Activated CD4-positive, alpha-beta T cell treated with anti-CD3 and anti-CD28 coated beads, Interleukin-2, amount 50 U/mL, for 4 hours (primary cell): ENCODE results near the gene PRAMEF13.
A peak's percentile ranks its signal among the peaks of the same experiment; 100 is the strongest.
"Not testable (repeated sequence)": the region's sequence is repeated elsewhere in the genome, so short reads cannot be mapped to it uniquely, and the experiment has no call there.

Source experiments
- DNase-seq, 2 experiments: peaks; one replicate each; pipeline ENCODE4 v3.0.0-alpha.2; 2020

The PRAMEF13 gene, protein sequence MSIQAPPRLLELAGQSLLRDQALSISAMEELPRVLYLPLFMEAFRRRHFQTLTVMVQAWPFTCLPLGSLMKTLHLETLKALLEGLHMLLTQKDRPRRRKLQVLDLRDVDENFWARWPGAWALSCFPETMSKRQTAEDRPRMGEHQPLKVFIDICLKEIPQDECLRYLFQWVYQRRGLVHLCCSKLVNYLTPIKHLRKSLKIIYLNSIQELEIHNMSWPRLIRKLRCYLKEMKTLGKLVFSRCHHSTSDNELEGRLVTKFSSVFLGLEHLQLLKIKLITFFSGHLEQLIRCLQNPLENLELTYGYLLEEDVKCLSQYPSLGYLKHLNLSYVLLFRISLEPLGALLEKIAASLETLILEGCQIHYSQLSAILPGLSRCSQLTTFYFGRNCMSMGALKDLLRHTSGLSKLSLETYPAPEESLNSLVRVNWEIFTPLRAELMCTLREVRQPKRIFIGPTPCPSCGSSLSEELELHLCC

GRCh38 chr1:13201309-13201708 lies at the start of gene PRAMEF13:
Gene PRAMEF13, minus strand, starts transcription at chr1:13201409. Its CDS starts 1,820 bp downstream, at chr1:13199589.
- DNase-seq: not testable (repeated sequence)

DNA sequence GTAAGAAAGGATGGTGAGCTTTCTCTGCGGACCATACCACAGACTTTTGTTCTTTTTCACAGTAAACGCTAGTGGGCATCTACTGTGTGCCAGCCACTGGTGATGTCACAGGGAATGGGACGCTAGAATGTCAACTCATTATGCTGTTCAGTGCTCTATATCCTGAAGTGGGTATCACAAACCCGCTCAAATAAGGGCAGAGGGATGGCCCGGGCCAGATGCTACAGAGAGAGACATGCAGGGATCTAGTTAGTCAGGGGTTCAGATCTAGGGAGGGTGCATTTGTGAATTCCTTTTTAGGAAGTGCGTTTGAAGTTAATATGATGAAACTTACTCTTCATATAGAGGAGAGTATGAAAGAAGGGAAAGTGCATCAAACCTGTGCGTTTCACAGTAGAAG lies 45.9 kb upstream of the PRAMEF13 start:
- not testable (repeated sequence) for DNase-seq

DNA sequence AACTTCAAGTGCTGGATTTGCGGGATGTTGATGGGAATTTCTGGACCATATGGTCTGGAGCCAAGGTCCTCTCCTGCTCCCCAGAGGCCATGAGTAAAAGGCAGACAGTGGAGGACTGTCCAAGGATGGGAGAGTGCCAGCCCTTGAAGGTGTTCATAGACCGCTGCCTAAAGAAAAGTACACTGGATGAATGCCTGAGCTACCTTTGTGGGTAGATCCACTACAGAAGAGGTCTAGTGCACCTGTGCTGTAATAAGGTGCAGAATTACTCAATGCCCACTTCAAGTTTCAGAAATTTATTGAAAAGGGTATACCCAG lies 45.3 kb upstream of the PRAMEF13 start:
- DNase-seq: not testable (repeated sequence)

DNA sequence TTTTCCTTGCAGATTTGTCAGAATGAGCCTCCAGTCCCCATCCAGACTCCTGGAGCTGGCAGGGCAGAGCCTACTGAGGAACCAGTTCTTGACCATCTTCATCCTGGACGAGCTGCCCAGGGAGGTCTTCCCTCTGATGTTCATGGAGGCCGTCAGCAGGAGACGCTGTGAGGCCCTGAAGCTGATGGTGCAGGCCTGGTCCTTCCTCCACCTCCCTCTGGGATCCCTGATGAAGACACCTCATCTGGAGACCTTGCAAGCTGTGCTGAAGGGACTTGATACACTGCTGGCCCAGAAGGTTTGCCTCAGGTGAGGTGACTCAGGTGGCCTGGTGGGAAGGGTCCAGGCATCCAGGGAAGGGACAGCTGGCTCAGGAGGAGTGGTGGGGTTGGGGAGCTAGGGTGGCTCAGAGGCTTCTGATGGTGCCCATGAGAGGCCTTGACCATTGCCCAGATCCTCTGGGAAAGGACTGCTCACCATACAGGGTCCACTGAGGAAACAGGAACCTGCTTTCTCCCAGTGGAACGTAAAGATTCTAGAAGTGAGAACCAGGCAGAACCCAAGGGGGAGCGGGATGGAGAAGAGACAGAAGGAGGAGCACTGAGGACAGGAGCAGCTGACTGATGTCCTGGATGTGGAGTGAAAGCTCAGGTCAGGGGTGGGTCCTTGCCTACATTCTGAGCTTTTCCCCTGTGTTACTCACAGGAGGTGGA lies 44.8 kb upstream of the PRAMEF13 start:
- DNase-seq: not testable (repeated sequence)

- DNase-seq: not testable (repeated sequence)
These were observed 42.5 kb upstream of the PRAMEF13 start for GRCh38 chr1:13243536-13244263.

- not testable (repeated sequence) for DNase-seq
These were observed 38.4 kb upstream of the PRAMEF13 start for GRCh38 chr1:13239633-13240032.

DNA sequence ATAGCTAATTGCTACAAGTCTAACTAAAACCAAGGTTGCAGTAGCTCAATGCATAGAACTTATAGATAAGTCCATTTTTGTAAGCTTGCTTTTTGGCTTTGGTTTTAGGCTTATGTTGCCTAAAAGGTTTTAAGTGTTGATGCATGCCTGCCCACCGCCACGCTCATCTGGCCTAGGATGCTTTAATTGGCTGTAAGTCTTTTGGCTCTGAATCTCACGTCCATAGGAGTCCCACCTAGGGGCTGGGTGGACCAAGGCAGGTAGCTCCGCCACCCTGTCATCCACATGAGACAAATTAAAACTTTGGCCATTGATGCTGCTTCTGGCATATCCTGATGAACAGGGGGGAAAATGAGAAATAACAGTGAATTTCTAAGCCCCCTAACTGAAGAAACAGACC lies 36.4 kb upstream of the PRAMEF13 start:
- DNase-seq: not testable (repeated sequence)

- DNase-seq: not testable (repeated sequence)
These were observed 32.8 kb upstream of the PRAMEF13 start for GRCh38 chr1:13234057-13234456.

GRCh38 chr1:13232056-13232455 lies 30.8 kb upstream of the PRAMEF13 start:
- DNase-seq: not testable (repeated sequence)

DNA sequence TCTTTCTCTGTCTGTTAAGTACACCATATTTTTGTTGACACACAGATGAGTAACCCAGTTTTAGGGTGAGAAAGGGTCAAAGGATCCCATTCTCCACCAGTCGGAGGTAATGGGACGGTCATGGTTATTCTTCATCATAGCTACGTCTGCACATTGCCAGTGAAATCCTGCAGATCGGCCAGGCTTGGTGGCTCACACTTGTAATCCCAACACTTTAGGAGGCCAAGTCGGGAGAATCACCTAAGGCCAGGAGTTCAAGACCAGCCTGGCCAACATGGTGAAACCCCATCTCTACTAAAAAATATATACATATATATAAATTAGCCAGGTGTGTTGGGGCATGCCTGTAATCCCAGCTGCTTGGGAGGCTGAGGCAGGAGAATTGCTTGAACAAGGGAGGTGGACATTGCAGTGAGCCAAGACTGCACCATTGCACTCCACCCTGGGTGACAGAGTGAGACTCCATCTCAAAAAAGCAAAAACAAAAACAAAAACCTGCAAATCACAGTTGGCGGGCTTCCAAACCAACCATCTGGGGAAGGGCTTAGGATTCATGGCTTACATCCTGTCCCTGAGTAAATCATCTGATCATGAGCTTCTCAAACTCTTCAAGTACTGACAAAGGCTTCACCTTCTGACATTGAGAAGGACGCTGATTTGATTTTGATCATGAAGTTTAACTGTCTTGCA lies 30.0 kb upstream of the PRAMEF13 start:
- not testable (repeated sequence) for DNase-seq

DNA sequence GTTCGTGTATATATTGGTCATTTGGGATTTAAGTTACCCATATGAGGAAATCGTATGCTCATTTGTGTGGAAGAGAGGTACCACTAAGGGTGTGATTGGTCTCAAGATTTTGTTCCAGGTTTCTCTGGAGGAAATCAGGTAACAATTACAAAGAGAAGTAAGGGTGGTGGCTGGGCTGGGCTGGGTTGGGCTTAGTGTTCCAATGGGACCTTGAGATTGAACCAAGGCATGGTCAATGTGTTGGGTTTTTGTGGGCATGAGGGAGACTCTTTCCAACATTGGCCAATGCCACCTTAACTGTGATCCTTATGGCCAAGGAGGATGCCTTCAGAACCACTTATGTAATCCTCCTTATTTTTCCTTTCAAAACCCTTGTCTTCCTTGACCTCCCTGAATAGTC lies 29.4 kb upstream of the PRAMEF13 start:
- not testable (repeated sequence) for DNase-seq

GRCh38 chr1:13230096-13230495 lies 28.9 kb upstream of the PRAMEF13 start:
- not testable (repeated sequence) for DNase-seq

GRCh38 chr1:13228343-13228781 lies 27.2 kb upstream of the PRAMEF13 start:
- peak; percentile 17 to 28 for DNase-seq

GRCh38 chr1:13227271-13228055 lies 26.3 kb upstream of the PRAMEF13 start:
- DNase-seq: not testable (repeated sequence)

DNA sequence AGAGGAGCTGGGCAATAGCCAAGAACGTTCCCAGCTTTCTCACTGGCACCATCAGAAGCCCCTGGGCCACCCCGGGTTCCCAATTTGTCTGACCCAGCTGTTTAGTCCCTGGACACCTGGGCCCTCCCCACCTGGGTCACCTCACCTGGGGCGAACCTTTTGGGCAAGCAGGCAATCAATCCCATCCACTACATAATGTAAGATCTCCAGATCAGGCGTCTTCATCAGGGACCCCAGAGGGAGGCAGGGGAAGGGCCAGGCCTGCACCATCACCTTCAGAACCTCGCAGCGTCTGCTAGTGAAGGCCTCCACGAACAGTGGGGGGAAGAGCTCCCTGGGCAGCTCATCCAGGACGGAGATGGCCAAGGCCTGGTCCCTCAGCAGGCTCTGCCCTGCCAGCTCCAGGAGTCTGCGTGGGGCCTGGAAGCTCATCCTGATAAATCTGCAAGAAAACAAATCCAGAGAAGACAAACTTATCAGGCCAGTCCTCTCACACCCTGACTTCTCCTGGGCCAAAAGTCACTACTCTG lies 24.5 kb upstream of the PRAMEF13 start, which contains the start of gene PRAMEF18:
TSS of gene PRAMEF18 (minus strand) at position 480 of the 530 bp plus-strand sequence. CDS start at position 432, 48 bp downstream.
- not testable (repeated sequence) for DNase-seq

DNA sequence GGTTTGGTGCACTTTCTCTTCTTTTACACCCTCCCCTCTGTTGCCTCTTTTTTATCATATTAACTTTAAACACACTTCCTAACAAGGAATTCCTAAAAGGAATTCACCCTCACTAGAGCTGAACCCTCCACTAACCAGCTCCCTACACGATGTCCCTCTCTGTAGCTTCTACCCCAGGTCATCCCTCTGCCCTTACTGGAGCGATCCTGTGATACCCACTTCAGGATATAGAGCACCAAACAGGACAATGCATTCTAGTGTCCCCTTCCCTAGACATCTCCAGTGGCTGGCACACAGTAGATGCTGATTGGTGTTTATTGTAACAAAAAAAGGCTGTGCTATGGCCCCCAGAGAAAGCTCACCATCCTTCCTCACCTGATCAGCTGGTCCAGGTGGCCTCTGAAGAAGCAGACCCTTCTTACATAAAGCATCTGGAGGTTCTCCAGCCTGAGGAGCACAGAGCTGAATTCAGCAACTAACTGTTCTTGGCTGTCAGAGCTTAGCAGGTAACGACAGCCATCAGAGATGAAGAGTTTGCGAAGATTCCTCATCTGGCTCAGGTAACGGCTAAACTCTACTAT lies 23.4 kb upstream of the PRAMEF13 start:
- DNase-seq: no peak

- DNase-seq: not testable (repeated sequence)
These were observed 21.6 kb upstream of the PRAMEF13 start for GRCh38 chr1:13222788-13223187.

- DNase-seq: not testable (repeated sequence)
These were observed 18.0 kb upstream of the PRAMEF13 start for GRCh38 chr1:13219203-13219602.

GRCh38 chr1:13216619-13217018 lies 15.4 kb upstream of the PRAMEF13 start:
- DNase-seq: not testable (repeated sequence)

DNA sequence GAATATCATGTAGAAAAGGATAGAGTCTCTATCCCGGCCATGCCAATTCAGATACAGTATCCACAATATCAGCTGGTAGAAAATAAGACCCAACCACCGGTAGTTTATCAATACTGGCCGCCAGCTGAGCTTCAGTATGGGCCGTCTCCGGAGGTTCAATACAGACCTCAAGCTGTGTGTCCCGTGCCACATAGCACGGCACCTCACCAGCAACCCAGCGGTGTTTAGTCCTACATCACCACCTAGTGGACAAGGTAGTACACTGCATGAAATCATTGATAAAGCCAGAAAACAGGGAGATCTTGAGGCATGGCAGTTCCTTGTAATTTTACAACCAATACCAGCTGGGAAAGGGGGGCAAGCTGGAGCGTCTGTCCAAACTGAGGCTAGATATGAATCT lies 7.5 kb upstream of the PRAMEF13 start:
- DNase-seq: not testable (repeated sequence)

GRCh38 chr1:13171548-13171947 lies 29.7 kb downstream of the PRAMEF13 start, which contains the start of gene PRAMEF9:
Gene PRAMEF9, plus strand, starts transcription at chr1:13171848. Its CDS starts 3,433 bp downstream, at chr1:13175281.
- not testable (repeated sequence) for DNase-seq
